ENCODE measurements around the gene LRP3. TPM values are rescaled to one million over a fixed set of nuclear protein-coding genes. Genes with fewer than 3 reads are reported as not detected.
A peak's percentile ranks its signal among the peaks of the same experiment; 100 is the strongest.
"Not testable (repeated sequence)": the region's sequence is repeated elsewhere in the genome, so short reads cannot be mapped to it uniquely, and the experiment has no call there.

Gene LRP3
- total RNA-seq, 1 donor from 2014 or later = 9.0 TPM

- no peak for TF ChIP-seq CTCF (IDR thresholded peaks at IDR 0.05; ENCODE audit: insufficient read depth, low read length, severe bottlenecking)
- Histone ChIP-seq H3K27me3 (ENCODE audit: control insufficient read depth, insufficient read depth, low read length) (no peaks in the 10 kb centered on the region), H3K36me3 (ENCODE audit: control insufficient read depth, insufficient read depth, low read length) (no peaks in the 10 kb centered on the region), H3K4me3 (ENCODE audit: low read depth, low read length) (no peak overlapping the region)
- no peak for DNase-seq (ENCODE audit: low read depth)
- FAIRE-seq = no peak
These were observed 22.2 kb downstream of the LRP3 start for GRCh38 chr19:33216198-33216830.

- Histone ChIP-seq H3K36me3 (ENCODE audit: control insufficient read depth, insufficient read depth, low read length) (no peaks in the 10 kb centered on the region), H3K4me3 (ENCODE audit: low read depth, low read length) (no peak overlapping the region), H3K27me3 (ENCODE audit: control insufficient read depth, insufficient read depth, low read length) (no peaks in the 10 kb centered on the region)
- TF ChIP-seq CTCF (IDR thresholded peaks at IDR 0.05; ENCODE audit: insufficient read depth, low read length, severe bottlenecking) = no peak
- no peak for FAIRE-seq
- DNase-seq (ENCODE audit: low read depth) = no peak
These were observed 23.8 kb downstream of the LRP3 start for GRCh38 chr19:33217881-33218280.

GRCh38 chr19:33219261-33219815 is 25.2 kb downstream of the LRP3 start:
- no peaks in the 10 kb centered on the region for H3K36me3 ChIP-seq (ENCODE audit: control insufficient read depth, insufficient read depth, low read length)
- no peak for FAIRE-seq
- TF ChIP-seq CTCF (IDR thresholded peaks at IDR 0.05; ENCODE audit: insufficient read depth, low read length, severe bottlenecking) = peak; percentile 16
- DNase-seq (ENCODE audit: low read depth) = no peak
- H3K4me3 ChIP-seq (ENCODE audit: low read depth, low read length) = no peak overlapping the region
- H3K27me3 ChIP-seq (ENCODE audit: control insufficient read depth, insufficient read depth, low read length) = peaks cover 5% of the 10 kb centered on the region

GRCh38 chr19:33220115-33220514 is 26.0 kb downstream of the LRP3 start:
- TF ChIP-seq CTCF (IDR thresholded peaks at IDR 0.05; ENCODE audit: insufficient read depth, low read length, severe bottlenecking) = no peak
- DNase-seq (ENCODE audit: low read depth) = no peak
- no peak for FAIRE-seq
- H3K4me3 ChIP-seq (ENCODE audit: low read depth, low read length) = no peak overlapping the region
- peaks cover 13% of the 10 kb centered on the region for H3K27me3 ChIP-seq (ENCODE audit: control insufficient read depth, insufficient read depth, low read length)
- H3K36me3 ChIP-seq (ENCODE audit: control insufficient read depth, insufficient read depth, low read length) = no peaks in the 10 kb centered on the region

- Histone ChIP-seq H3K36me3 (ENCODE audit: control insufficient read depth, insufficient read depth, low read length) (no peaks in the 10 kb centered on the region), H3K4me3 (ENCODE audit: low read depth, low read length) (no peak overlapping the region), H3K27me3 (ENCODE audit: control insufficient read depth, insufficient read depth, low read length) (peaks cover 16% of the 10 kb centered on the region)
- no peak for TF ChIP-seq CTCF (IDR thresholded peaks at IDR 0.05; ENCODE audit: insufficient read depth, low read length, severe bottlenecking)
- no peak for FAIRE-seq
- no peak for DNase-seq (ENCODE audit: low read depth)
These were observed 26.6 kb downstream of the LRP3 start for GRCh38 chr19:33220735-33221134.

GRCh38 chr19:33221638-33222037 is 27.5 kb downstream of the LRP3 start:
- peak; percentile 5 for DNase-seq (ENCODE audit: low read depth)
- Histone ChIP-seq H3K27me3 (ENCODE audit: control insufficient read depth, insufficient read depth, low read length) (peaks cover 23% of the 10 kb centered on the region), H3K36me3 (ENCODE audit: control insufficient read depth, insufficient read depth, low read length) (no peaks in the 10 kb centered on the region), H3K4me3 (ENCODE audit: low read depth, low read length) (no peak overlapping the region)
- TF ChIP-seq CTCF (IDR thresholded peaks at IDR 0.05; ENCODE audit: insufficient read depth, low read length, severe bottlenecking) = no peak
- no peak for FAIRE-seq

GRCh38 chr19:33222255-33222654 is 28.1 kb downstream of the LRP3 start:
- DNase-seq (ENCODE audit: low read depth); H3K36me3 ChIP-seq (ENCODE audit: control insufficient read depth, insufficient read depth, low read length); H3K4me3 ChIP-seq (ENCODE audit: low read depth, low read length); FAIRE-seq: not testable (repeated sequence)
- peaks cover 24% of the 10 kb centered on the region for H3K27me3 ChIP-seq (ENCODE audit: control insufficient read depth, insufficient read depth, low read length)
